ENCODE results near the gene SLCO2A1.

Gene SLCO2A1

GRCh38 chr3:133882986-133883586, 146.6 kb downstream of the SLCO2A1 start:
- DNase-seq (ENCODE audit: low spot score), result no peak

DNA sequence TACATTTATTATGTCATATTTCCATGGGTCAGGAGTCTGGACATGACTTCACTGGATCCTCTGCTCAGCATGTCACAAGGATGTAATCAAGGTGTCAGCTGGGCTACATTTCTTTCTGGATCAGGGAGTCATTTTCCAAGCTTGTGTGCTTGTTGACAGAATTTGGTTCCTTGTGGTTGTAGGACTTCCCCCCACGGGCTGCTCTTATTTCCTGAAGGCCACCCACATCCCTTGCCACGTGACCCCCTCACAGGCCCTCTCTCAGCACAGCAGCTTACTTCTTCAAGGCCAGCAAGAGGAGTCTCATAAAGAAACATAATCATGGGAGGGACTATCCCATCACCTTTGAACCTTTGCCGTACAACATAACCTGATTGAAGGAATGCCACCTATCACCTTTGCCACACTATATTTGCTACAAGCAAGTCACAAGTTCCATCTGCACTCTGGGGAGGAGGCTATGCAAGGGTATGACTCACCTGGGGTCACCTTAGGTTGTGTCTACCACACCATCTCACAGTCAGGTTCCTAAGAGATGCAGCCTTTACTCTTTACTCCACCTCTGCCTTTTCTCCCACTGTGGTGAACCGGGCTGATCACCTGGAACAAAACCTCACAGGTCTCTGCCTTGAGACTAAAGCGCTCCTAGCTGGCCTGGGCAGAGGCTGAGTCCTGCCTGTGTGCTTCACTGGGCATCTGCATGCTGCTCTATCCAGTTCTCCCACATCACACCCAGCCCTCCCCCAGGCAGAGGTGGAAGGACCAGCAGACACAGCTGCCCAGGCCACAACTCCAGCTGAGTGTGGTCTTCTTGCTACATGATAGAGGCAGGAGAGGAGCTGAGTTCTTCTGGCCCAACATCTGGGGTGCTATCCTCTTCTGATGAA, 147.5 kb downstream of the SLCO2A1 start:
- DNase-seq (ENCODE audit: low spot score), result no peak

DNA sequence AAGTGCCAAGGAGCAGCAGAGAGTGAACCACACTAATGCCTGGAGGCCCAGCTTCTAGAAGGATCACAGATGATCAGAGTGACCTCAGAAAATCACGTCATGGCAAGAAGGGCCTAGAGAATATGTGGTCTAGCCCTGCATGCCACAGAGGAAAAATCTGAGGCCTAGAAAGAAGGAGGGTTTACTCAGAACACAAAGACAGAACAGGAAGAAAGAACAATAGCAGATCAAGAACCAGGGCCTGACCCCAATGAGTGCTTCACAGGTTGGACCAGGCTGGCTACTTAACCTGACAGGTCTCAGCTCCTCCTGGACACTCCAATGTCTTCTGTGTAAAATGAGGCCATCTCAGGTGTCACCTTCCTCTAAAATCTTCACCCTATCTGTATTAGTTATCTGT, 148.2 kb downstream of the SLCO2A1 start:
- no peak for DNase-seq (ENCODE audit: low spot score)

DNA sequence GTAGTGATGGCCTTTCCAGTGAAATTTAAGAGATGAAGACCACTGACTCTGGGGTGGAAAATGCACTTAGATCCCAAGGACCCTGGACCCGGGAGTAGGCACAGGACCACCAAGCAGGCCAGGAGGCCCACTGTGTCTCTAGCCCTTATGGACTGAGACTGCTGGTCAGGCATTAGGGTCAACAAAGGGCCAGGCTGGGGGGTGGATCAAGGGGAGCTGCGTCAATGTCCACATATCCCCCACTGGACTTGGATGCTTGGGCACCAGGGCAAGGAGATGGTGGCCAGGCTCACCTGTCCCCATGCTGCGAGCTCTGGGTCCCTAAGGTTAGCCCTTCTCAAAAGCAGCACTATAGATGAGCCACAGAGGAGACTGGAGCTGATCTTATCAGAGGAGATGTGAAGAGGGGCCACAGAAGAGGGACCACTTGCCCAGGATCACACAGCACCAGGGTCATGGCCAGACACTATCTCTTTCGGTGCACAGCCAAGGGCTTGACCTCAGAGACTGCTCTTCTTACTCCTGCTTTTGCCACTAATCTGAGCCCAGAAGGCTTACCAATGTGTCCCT, 148.8 kb downstream of the SLCO2A1 start:
- no peak for DNase-seq (ENCODE audit: low spot score)

DNA sequence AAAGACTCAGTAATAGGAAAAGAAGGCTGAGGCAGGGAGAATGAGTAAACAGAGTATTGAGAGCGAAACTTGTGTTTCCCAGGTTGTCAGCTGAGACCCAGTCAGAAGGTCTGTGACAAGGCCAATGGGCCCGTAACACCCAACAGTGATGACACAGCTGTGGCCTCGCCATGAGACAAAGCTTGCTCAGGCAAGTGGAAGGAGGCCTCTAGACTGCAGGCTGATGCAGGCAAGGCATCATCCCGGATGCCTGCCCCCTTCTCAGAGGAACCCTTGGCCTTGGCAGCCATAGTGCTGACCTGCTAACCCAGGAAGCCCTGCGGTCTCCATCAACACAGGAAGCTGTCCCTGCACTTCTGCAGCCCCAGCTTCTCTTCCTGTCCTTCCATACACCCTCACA, 149.4 kb downstream of the SLCO2A1 start:
- DNase-seq (ENCODE audit: low spot score), result no peak

- no peak for DNase-seq (ENCODE audit: low spot score)
These were observed 151.2 kb downstream of the SLCO2A1 start for GRCh38 chr3:133878518-133878917.

Measured in CD4-positive, alpha-beta T cell treated with Interleukin-15 for 4 hours (primary cell).